ENCODE measurements around the gene TMEM156.

TMEM156 gene

DNA sequence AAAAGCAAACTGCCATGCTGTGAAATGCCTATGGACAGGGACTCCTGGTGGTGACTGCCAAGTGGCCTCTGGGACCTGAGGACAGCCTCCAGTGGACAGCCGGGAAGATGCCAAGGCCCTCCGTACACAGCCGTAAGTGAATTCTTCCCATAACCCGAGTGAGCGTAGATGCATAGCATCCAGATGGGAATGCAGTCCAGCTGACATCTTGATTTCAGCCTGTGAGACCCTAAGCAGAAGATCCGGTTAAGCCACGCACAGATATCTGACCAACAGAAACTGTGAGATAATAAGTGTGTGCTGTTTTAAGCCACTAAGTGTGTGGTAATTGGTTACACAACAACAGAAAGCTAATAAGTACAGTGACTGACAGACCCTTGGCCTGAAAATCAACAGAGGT, 55.9 kb downstream of the TMEM156 start:
- Histone ChIP-seq H3K56ac (ENCODE audit: low read length) (no peak overlapping the region), H3K4me2 (ENCODE audit: low read length) (no peak overlapping the region), H3K79me2 (ENCODE audit: control insufficient read depth, insufficient read depth, low read length) (no peaks in the 10 kb centered on the region), H3K79me1 (ENCODE audit: low read length) (no peaks in the 10 kb centered on the region), H2BK15ac (replicated peaks; ENCODE audit: low read depth) (no peak overlapping the region), H3K18ac (ENCODE audit: low read length) (no peak overlapping the region), H3K4me1 (ENCODE audit: control insufficient read depth, low read depth, low read length) (no peaks in the 10 kb centered on the region), H4K5ac (ENCODE audit: low read length) (no peak overlapping the region), H3K4me3 (ENCODE audit: low read length) (no peak overlapping the region), H4K8ac (ENCODE audit: low read depth, low read length) (no peak overlapping the region), H3K4ac (ENCODE audit: low read depth, low read length) (no peak overlapping the region), H2BK120ac (ENCODE audit: low read depth, low read length) (no peak overlapping the region), H3K9ac (ENCODE audit: low read length) (no peak overlapping the region), H3K27ac (ENCODE audit: low read depth, low read length) (no peak overlapping the region), H3K23ac (ENCODE audit: low read length) (no peak overlapping the region), H3K36me3 (ENCODE audit: control insufficient read depth, insufficient read depth, low read length) (no peaks in the 10 kb centered on the region), H2BK5ac (ENCODE audit: low read length) (no peak overlapping the region), H3K27me3 (ENCODE audit: insufficient read depth, low read length, poor library complexity) (no peaks in the 10 kb centered on the region), H2AK5ac (ENCODE audit: low read length) (no peak overlapping the region)
- no peak for DNase-seq
- WGBS (ENCODE audit: extremely low coverage, insufficient coverage, low lambda C conversion rate) = no CpG with 5 or more reads among the region's 7 CpGs

DNA sequence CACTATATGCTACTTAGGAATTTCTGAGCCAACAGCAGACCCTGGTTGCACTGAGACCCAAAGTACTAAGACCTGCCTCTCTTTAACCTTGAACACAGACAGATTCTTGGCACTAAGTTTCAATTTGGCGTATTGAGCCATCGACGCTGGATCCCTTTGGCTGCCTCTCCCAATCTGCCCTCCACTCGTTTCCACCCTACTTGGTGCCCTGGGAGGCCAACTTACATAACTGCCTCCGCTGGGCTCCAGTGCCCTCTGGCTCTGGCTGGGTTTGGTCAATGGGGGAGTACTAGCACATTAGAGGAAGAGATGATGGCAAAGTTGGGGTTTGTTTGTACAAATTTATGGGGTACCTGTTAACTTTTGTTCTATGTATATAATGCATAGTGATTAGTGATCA, 63.5 kb downstream of the TMEM156 start:
- Histone ChIP-seq H3K56ac (ENCODE audit: low read length) (no peak overlapping the region), H4K5ac (ENCODE audit: low read length) (no peak overlapping the region), H3K4me3 (ENCODE audit: low read length) (no peak overlapping the region), H3K79me1 (ENCODE audit: low read length) (no peaks in the 10 kb centered on the region), H4K8ac (ENCODE audit: low read depth, low read length) (no peak overlapping the region), H3K27ac (ENCODE audit: low read depth, low read length) (no peak overlapping the region), H3K27me3 (ENCODE audit: insufficient read depth, low read length, poor library complexity) (no peaks in the 10 kb centered on the region), H2AK5ac (ENCODE audit: low read length) (no peak overlapping the region), H3K18ac (ENCODE audit: low read length) (no peak overlapping the region), H2BK5ac (ENCODE audit: low read length) (no peak overlapping the region), H3K79me2 (ENCODE audit: control insufficient read depth, insufficient read depth, low read length) (no peaks in the 10 kb centered on the region), H2BK120ac (ENCODE audit: low read depth, low read length) (no peak overlapping the region), H3K4ac (ENCODE audit: low read depth, low read length) (no peak overlapping the region), H3K9ac (ENCODE audit: low read length) (no peak overlapping the region), H3K4me2 (ENCODE audit: low read length) (no peak overlapping the region), H3K23ac (ENCODE audit: low read length) (no peak overlapping the region), H3K4me1 (ENCODE audit: control insufficient read depth, low read depth, low read length) (no peaks in the 10 kb centered on the region), H3K36me3 (ENCODE audit: control insufficient read depth, insufficient read depth, low read length) (no peaks in the 10 kb centered on the region), H2BK15ac (replicated peaks; ENCODE audit: low read depth) (no peak overlapping the region)
- WGBS (ENCODE audit: extremely low coverage, insufficient coverage, low lambda C conversion rate) = no CpG with 5 or more reads among the region's 5 CpGs
- DNase-seq = no peak

DNA sequence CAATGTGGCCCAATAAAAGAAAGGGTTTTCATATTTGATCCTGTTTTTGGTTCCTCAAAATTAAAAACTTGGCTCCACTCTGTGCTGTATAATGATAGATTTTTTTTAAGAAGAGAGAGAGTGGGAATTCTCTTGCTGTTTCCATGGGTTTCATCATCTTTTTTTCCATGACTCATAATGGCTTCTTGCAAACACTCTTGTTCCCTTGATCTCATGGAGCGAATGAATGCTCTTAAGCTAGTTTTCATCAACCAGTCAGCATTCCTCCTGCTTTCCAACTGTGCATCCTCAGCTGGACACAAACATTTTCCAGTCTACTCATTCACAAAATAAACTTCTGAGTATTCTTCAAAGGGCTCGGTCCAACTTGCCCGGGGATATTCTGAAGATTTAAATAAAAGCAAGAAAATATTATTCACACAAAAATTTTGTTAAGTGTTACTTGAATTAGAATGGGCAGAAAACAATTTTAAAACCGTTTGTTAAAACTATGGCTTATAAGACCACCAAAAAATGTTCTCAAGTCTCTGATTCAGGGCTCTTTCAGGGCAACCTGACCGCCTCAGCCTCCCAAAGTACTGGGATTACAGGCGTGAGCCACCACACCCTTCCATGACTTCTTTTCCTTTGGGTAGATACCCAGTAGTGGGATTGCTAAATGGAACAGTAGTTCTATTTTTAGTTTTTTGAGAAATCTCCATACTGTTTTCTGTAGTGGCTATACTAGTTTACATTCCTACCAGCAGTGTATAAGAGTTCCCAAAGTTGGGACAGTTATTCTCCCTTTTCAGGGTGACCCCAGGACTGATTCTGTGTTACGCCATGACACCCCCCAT, 64.7 kb downstream of the TMEM156 start:
- Histone ChIP-seq H3K4me2 (ENCODE audit: low read length) (no peak overlapping the region), H3K4ac (ENCODE audit: low read depth, low read length) (no peak overlapping the region), H3K4me1 (ENCODE audit: control insufficient read depth, low read depth, low read length) (no peaks in the 10 kb centered on the region), H2BK120ac (ENCODE audit: low read depth, low read length) (no peak overlapping the region), H3K56ac (ENCODE audit: low read length) (no peak overlapping the region), H2BK15ac (replicated peaks; ENCODE audit: low read depth) (no peak overlapping the region), H3K79me2 (ENCODE audit: control insufficient read depth, insufficient read depth, low read length) (no peaks in the 10 kb centered on the region), H3K79me1 (ENCODE audit: low read length) (no peaks in the 10 kb centered on the region), H2AK5ac (ENCODE audit: low read length) (no peak overlapping the region), H3K27ac (ENCODE audit: low read depth, low read length) (no peak overlapping the region), H3K18ac (ENCODE audit: low read length) (no peak overlapping the region), H3K27me3 (ENCODE audit: insufficient read depth, low read length, poor library complexity) (no peaks in the 10 kb centered on the region), H2BK5ac (ENCODE audit: low read length) (no peak overlapping the region), H3K9ac (ENCODE audit: low read length) (no peak overlapping the region), H3K23ac (ENCODE audit: low read length) (no peak overlapping the region), H4K8ac (ENCODE audit: low read depth, low read length) (no peak overlapping the region), H4K5ac (ENCODE audit: low read length) (no peak overlapping the region), H3K4me3 (ENCODE audit: low read length) (no peak overlapping the region), H3K36me3 (ENCODE audit: control insufficient read depth, insufficient read depth, low read length) (no peaks in the 10 kb centered on the region)
- no CpG with 5 or more reads among the region's 7 CpGs for WGBS (ENCODE audit: extremely low coverage, insufficient coverage, low lambda C conversion rate)
- peak; percentile 76 for DNase-seq

DNA sequence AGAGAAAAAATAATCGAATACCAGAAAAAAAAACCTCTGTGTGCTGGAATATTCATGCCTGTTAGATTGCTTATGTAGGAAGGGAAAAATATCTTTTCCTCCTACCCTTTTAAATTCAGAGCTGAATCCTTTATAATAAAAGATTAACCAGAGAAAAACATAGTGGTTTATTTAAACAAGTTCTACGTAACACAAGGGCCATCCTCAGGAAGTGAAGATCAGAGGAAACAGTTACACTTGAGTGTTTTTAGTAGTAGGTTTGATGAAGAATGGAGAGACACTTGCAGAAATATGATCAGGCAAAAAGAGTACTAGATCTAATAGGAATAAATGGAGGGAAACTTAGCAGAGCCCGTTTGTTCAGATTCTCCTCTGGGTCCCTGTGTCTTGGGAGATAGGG, 66.3 kb downstream of the TMEM156 start:
- Histone ChIP-seq H3K27me3 (ENCODE audit: insufficient read depth, low read length, poor library complexity) (no peaks in the 10 kb centered on the region), H4K8ac (ENCODE audit: low read depth, low read length) (no peak overlapping the region), H4K5ac (ENCODE audit: low read length) (no peak overlapping the region), H3K79me1 (ENCODE audit: low read length) (no peaks in the 10 kb centered on the region), H3K4me2 (ENCODE audit: low read length) (no peak overlapping the region), H3K27ac (ENCODE audit: low read depth, low read length) (no peak overlapping the region), H3K23ac (ENCODE audit: low read length) (no peak overlapping the region), H2BK5ac (ENCODE audit: low read length) (no peak overlapping the region), H3K9ac (ENCODE audit: low read length) (no peak overlapping the region), H3K4me3 (ENCODE audit: low read length) (no peak overlapping the region), H3K36me3 (ENCODE audit: control insufficient read depth, insufficient read depth, low read length) (no peaks in the 10 kb centered on the region), H3K4me1 (ENCODE audit: control insufficient read depth, low read depth, low read length) (no peaks in the 10 kb centered on the region), H3K18ac (ENCODE audit: low read length) (no peak overlapping the region), H3K56ac (ENCODE audit: low read length) (no peak overlapping the region), H3K4ac (ENCODE audit: low read depth, low read length) (no peak overlapping the region), H3K79me2 (ENCODE audit: control insufficient read depth, insufficient read depth, low read length) (no peaks in the 10 kb centered on the region), H2BK15ac (replicated peaks; ENCODE audit: low read depth) (no peak overlapping the region), H2BK120ac (ENCODE audit: low read depth, low read length) (no peak overlapping the region), H2AK5ac (ENCODE audit: low read length) (no peak overlapping the region)
- DNase-seq = no peak
- WGBS (ENCODE audit: extremely low coverage, insufficient coverage, low lambda C conversion rate) = no CpG with 5 or more reads among the region's 3 CpGs

DNA sequence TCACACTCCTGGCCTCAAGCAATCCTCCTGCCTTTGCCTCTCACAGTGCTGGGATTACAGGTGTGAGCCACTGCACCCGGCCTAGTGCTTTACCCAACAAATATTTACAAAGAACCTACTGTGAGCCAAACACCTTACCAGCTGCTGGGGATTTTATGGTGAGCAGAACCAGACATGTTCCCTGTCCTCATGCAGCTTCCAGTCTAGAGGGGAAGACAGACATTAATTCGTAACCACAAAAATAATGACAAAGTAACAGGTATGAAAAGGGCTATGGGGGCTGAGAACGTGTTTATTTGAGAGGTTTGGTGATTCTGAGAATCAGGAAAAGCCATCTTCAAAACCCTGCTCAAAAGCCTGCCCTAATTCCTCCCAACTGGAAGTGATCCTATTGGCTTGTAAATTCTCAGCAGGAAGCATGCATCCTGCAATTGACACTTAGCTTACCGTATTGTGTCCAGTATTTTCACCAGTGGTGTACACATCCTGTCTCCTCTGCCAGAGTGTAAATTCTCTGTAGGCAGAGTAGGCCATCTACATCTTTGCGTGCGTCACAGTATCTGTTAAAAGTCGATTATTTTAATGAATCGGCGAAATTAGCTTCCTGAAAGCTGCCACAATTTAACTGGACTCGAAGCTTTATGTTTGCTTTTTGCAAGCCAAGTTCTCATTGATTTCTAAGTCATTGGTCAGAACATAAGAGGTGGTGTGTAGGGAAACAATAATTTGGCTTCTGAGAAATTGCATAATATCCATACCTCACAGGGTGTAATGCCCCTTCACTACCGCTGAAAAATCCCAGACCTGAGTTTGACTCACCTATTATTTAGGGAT, 67.0 kb downstream of the TMEM156 start:
- no peak overlapping the region for H3K4me3 ChIP-seq (ENCODE audit: low read length)
- H3K4me2 ChIP-seq (ENCODE audit: low read length) = no peak overlapping the region
- H4K8ac ChIP-seq (ENCODE audit: low read depth, low read length) = no peak overlapping the region

More for the DNA sequence above, 67.0 kb downstream of the TMEM156 start:
- no peak overlapping the region for H2BK120ac ChIP-seq (ENCODE audit: low read depth, low read length)
- H2BK15ac ChIP-seq (replicated peaks; ENCODE audit: low read depth) = no peak overlapping the region
- no peak overlapping the region for H3K23ac ChIP-seq (ENCODE audit: low read length)
- H3K18ac ChIP-seq (ENCODE audit: low read length) = no peak overlapping the region
- DNase-seq = no peak
- H3K36me3 ChIP-seq (ENCODE audit: control insufficient read depth, insufficient read depth, low read length) = no peaks in the 10 kb centered on the region
- no CpG with 5 or more reads among the region's 11 CpGs for WGBS (ENCODE audit: extremely low coverage, insufficient coverage, low lambda C conversion rate)
- H3K4me1 ChIP-seq (ENCODE audit: control insufficient read depth, low read depth, low read length) = no peaks in the 10 kb centered on the region
- no peak overlapping the region for H2AK5ac ChIP-seq (ENCODE audit: low read length)
- no peak overlapping the region for H3K4ac ChIP-seq (ENCODE audit: low read depth, low read length)
- H4K5ac ChIP-seq (ENCODE audit: low read length) = no peak overlapping the region
- no peaks in the 10 kb centered on the region for H3K27me3 ChIP-seq (ENCODE audit: insufficient read depth, low read length, poor library complexity)
- no peak overlapping the region for H3K56ac ChIP-seq (ENCODE audit: low read length)
- no peak overlapping the region for H2BK5ac ChIP-seq (ENCODE audit: low read length)
- H3K79me1 ChIP-seq (ENCODE audit: low read length) = no peaks in the 10 kb centered on the region
- H3K27ac ChIP-seq (ENCODE audit: low read depth, low read length) = no peak overlapping the region
- no peaks in the 10 kb centered on the region for H3K79me2 ChIP-seq (ENCODE audit: control insufficient read depth, insufficient read depth, low read length)
- no peak overlapping the region for H3K9ac ChIP-seq (ENCODE audit: low read length)

Data from mesendoderm (in vitro differentiated cells).